ENCODE results near the gene GAS2L3.
A peak's percentile ranks its signal among the peaks of the same experiment; 100 is the strongest.
"Not testable (repeated sequence)": the region's sequence is repeated elsewhere in the genome, so short reads cannot be mapped to it uniquely, and the experiment has no call there.

The GAS2L3 gene

DNA sequence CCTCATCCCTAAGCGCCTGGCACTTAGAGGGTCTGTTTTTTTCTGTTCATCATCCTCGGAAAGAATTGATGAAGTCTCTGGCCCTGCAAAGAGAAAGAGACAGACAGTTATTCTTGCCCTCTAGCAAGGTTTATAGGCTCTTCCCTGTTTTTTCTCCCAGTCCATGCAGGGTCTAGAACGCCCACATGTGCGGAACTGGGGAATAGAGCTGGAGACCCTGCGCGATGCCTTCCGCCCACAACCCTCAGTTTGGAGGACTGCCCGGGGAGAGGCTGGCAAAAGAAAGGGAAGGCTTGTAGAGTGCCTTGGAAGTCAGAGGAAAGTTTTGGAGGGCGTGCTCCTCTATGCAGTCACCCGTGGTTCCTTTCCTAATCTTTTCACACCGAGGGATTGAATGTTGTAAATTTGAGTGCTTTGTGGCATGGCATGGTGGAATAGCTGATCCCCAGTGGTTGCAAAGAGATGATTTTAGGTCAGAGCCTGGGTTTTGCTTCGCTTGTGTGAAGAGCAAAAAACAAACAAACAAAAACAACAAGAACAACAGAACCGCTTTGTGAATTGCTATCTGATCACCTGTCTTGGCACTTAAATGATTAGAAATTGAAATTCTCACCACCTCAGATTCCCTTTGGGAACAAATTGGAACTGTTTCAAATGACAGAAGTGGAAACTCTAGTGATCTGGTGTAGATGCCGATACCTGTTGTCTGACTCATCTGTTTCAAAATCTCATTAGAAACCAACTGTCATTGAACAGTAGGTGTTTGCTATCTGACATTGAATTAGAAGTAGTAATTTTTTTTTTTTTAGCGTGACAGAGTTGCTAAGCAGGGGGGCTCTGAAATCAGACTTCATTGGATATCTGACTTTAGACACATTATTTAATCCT lies 947 bp downstream of the GAS2L3 start:
- peak in 2 of 3 experiments; percentile 47 to 85 for DNase-seq

DNA sequence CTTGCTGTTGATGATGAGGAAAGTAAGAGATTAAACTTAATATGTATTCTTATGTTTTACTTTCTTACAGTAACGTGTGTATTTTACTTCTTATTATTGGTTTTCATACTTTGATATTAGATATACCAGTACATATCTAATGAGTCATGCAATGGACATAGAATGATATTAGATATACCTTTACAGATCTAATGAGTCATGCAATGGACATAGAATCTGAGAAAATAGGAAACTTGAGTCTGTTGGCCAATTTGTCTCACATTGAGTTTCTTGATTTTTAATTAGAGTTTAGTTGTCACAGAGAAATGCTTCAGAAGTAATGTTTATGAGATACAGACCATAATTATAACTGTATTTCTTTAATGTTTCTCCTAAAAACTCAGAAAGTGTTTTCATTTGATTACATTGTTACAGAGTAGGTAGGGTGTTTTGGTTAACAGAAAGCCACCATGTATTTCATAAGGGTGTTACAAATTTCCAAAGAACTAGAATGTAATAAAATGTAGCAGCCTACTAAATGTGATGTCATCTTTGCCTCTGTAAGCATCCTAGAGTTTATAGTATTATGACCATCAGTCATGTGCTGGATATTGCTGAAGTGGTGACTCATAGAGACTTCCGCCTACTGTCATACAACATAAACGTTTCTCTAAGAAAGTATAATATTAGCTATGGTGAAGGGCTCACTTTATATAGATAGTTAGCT lies 3.0 kb downstream of the GAS2L3 start:
- no peak for DNase-seq

DNA sequence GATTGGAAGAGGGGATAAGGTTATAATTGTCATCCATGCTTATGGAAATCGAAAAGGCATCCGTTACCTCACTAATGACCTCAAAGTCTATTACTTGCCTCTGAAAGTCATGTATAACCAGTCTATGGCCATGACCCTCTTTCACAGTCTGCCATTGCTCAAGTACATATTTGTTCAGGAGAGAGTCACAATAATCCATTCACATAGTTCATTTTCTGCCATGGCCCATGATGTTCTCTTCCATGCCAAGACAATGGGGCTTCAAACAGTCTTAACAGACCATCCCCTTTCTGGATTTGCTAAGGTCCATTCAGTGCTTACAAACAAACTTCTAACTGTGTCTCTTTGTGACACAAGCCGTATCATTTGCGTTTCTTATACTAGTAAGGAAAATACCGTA lies 5.4 kb downstream of the GAS2L3 start:
- DNase-seq: no peak

GRCh38 chr12:100579844-100580243 lies 6.4 kb downstream of the GAS2L3 start:
- no peak for DNase-seq

GRCh38 chr12:100584256-100584655 lies 10.8 kb downstream of the GAS2L3 start:
- no peak for DNase-seq

DNA sequence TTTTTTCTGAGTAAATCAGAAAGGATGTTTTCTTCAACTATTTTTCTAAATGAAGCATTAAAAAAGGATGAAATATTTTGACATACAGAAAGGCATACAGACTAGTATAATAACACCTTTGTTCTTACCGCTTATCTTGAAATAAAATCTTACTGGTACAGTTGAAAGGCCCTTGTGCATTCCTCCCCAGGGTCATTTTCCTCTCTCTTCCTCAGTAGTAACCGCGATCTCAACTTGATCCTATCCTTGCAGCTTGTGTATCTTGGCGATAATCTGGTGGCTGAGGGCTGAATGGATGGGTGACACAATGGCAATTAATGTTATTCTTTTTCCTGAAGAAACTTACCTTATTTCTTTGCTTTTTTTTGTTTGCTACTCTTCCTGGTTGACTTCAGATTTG lies 18.5 kb downstream of the GAS2L3 start:
- DNase-seq: no peak

DNA sequence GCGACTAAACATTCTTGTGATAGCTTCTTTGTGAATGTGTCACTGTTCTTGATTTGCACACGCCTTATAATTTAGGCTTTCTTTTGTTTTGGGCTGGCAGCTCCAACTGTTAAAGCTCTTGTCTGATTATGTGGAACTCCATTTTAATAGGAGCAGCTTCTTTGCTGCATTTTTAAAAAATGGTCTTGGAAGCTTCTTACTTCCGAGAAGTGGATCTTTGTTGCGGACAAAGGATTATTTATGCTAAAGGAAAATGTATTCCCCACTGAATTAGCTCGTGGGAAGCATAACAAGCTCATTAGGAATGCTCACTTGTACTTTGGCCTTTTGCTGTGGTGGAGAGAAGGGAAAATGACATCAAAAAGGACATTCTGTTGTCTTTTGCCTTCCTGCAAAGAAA lies 20.0 kb downstream of the GAS2L3 start:
- peak in 2 of 3 experiments; percentile 15 to 50 for DNase-seq

DNA sequence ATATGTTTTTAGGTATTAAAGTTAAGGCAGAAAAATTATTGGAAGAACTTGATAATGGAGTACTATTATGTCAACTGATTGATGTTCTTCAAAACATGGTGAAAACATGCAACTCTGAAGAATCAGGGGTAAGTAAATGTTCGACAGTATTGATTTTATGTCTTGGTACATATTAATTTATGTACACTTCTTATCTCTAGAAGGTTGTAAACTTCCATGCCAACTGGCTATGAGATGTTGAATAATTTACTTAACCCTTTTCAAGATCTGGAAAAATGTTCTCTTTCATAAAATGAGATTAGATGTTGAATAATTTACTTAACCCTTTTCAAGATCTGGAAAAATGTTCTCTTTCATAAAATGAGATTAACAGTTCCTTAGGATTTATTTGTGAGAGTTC lies 28.1 kb downstream of the GAS2L3 start:
- no peak for DNase-seq

DNA sequence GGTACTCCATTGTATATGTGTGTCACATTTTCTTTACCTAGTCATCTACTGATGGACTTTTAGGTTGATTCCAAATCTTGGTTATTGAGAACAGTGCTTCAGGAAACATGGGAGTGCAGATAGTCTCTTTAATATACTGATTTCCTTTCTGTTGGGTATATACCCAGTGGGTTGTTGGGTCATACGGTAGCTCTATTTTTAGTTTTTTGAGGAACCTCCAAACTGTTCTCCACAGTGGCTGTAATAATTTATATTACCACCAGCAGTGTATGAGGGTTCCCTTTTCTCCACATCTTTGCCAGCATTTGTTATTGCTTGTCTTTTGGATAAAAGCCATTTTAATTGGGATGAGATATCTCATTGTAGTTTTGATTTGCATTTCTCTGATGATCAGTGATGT lies 29.5 kb downstream of the GAS2L3 start:
- not testable (repeated sequence) for DNase-seq

- DNase-seq: no peak
Observed at GRCh38 chr12:100608776-100609175, 35.3 kb downstream of the GAS2L3 start.

DNA sequence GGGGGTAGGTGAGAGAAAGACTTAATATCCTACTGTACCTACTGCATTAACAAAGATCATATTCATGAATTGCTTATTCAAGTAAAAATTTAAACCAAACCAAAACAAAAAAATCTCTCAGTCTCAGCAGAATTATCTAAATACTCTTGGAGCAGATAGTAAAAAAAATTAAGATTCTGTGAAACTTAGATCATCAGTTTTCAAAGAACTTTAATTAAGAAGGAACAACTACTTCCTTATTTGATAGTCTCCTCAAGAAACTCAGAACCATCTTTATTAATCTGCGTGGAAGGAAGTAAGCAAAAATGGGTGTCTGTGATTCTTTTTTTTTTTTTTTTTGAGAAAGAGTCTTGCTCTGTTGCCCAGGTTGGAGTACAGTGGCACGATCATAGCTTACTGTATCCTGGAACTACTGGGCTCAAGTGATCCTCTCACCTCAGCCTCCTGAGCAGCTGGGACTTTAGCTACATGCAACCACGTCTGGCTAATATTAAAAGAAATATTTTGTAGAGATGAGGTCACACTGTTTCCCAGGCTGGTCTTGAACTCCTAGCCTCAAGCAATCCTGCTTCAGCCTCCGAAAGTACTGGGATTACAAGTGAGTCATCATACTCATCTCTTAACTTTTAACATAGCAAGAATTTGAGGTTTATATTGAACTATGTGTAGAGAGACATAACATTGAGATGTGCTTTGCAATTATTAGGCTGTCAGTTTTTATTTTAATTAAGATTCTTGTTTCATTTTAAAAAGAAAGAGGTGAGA lies 37.4 kb downstream of the GAS2L3 start:
- DNase-seq: no peak

DNA sequence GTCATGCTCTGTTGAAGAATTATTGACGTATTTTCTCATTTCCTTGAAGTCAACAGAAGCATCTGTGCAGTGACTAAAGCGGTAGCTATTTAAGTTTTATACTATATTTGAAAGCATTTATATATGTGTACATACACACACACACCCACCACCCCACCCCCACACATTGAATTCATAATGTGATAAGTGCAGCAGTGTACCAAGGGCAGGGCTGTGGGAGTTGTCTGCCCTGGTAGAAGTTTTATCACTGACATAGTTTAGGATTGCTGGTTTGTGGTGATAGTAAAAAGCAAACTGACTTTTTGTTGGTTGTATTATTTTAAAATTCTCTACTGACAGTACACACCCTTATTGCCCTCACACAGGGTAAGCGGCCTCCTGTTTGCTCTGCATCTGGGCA lies 39.1 kb downstream of the GAS2L3 start:
- peak in 2 of 3 experiments; percentile 20 to 35 for DNase-seq

DNA sequence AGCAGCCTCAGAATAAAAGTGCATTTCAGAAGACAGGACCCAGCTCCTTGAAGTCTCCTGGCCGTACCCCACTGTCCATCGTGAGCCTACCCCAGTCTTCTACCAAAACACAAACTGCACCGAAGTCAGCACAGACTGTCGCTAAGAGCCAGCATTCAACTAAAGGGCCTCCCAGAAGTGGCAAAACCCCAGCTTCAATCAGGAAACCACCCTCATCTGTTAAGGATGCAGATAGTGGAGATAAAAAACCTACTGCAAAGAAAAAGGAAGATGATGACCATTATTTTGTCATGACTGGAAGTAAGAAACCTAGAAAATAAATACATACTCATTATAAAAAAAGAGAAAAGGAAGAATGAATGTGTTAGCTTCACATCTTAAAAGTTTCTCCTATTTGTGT lies 51.1 kb downstream of the GAS2L3 start:
- no peak for DNase-seq

GRCh38 chr12:100632445-100632892 lies 59.0 kb downstream of the GAS2L3 start:
- DNase-seq: no peak

- not testable (repeated sequence) for DNase-seq
Observed at GRCh38 chr12:100633082-100633785, 59.8 kb downstream of the GAS2L3 start.

GRCh38 chr12:100643246-100643645 lies 69.8 kb downstream of the GAS2L3 start:
- DNase-seq: peak in 1 of 3 experiments; percentile 71

DNA sequence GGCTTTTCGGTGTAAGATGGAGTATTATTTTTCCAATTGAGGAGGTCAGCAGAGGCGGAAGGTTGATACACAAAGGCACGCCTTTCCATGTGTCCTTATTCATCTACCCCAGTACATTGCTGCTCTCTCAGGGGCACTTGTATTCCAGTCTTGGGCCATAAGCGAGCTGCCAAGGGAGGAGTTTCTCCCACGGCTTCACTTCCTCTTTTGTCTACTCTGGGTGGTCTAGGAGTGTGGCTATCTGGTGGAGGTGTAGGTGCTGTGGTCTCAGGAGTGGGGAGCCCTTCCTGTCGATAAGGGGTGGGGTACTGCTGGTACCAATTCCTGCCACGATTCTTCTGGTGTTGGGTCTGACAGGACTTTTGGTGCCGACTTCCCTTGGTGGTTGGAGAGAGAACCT lies 73.4 kb downstream of the GAS2L3 start:
- no peak for DNase-seq

DNA sequence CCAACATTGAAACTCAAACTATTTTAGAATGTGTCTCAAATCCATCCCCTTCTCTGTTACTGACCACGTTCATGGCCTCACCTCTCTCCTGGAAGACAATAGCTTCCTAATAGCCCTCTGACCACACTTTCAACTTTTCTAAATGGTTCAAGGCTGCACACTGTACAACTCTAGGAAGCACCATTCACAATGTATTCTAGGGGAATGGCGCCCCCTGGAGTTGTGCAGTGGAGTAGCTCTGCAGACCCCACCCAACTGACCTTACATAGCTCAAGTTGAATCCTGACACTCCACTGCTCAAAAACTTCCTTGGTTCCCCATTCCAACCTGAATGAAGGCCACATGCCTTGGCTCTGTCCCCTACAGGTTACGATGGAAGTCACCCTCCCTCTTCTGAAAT lies 77.6 kb downstream of the GAS2L3 start:
- DNase-seq: no peak

GRCh38 chr12:100651694-100652093 lies 78.2 kb downstream of the GAS2L3 start:
- DNase-seq: no peak

DNA sequence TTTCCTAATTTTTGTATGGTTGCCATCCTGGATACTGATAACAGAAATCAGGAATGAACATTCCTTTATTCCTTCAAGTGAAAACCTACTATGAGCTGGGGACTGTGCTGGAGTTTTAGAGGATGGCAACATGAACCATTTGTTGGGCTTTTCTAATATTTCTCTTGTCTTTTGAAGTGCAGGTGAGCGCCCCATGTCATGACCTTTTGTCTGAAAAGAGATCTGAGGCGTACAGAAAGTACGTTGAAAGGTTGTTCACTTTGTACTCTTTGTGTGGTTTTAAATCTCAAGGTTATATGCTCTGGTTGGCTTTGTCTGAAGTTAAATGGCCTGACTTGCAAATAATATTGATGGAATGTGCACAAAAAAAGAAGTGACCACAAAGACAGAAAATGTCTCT lies 79.0 kb downstream of the GAS2L3 start:
- DNase-seq: no peak

DNA sequence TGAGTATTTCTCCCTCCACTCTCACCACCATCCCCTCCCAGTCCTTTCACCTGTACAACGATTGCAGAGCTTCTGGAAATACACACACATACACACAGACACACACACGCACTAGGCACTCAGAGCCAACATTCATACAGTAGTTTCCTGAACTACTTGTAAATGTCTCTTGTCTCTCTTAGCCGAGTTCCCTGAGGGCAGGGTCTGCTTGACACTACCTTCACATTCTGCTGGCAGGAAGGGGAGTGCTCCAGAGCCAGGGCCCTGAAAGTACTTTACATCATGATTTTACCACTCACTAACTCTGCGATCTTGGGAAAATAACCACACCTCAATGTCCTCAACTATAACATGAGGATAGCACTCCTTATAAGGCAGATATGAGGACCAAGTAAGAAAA lies 82.7 kb downstream of the GAS2L3 start:
- peak in 2 of 3 experiments; percentile 52 to 79 for DNase-seq

DNA sequence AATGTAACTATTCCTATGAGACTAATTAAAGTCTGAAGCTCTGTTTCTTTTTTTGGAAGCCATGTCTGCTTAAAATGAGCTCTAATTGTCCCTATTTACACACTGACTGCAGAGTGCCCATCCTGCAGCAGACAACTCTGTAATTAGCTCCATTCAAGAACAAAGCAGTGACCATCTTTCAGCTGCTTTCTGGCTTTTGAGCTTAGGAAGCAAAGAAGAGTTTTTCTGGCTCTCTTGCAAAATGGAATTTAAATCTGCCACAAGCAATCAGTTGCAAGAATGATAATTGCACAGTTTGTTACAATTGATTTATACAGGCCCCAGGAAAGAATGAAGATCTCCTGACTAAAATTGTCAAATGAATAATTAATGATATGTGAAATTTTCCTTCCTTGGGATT lies 83.4 kb downstream of the GAS2L3 start:
- DNase-seq: peak; percentile 54 to 98 (median 79)
